ENCODE data around the gene LBHD1.

GRCh38 chr11:62671236-62671607 lies 845 bp downstream of the LBHD1 start:
- TF ChIP-seq EP300 (IDR thresholded peaks at IDR 0.05; ENCODE audit: low read depth) (no peak), CTCF (IDR thresholded peaks at IDR 0.05) (no peak), POLR2AphosphoS5 (IDR thresholded peaks at IDR 0.05) (no peak)

Data from transverse colon (tissue), 4 donors.